Loucy (cell line): ENCODE data around the gene SLC9A1.
A peak's percentile ranks its signal among the peaks of the same experiment; 100 is the strongest.

Experiments
- H2AFZ ChIP-seq: fragments of 200-600 bp; sonication (generic); 2 replicates; pipeline ENCODE4 v1.6.0; 2016; ENCODE audit warnings: antibody characterized with exemption, mild to moderate bottlenecking, low read length, moderate library complexity
- H3F3A ChIP-seq: fragments of 200-600 bp; 2 replicates; pipeline ENCODE4 v1.6.0; 2016; ENCODE audit warnings: antibody characterized with exemption, low read depth, mild to moderate bottlenecking
- H3K27me3 ChIP-seq: fragments of 200-600 bp; sonication (generic); 2 replicates; pipeline ENCODE4 v1.6.1; 2014; ENCODE audit warnings: low read length, mild to moderate bottlenecking; ENCODE audit not compliant: insufficient read depth, poor library complexity, severe bottlenecking
- H3K36me3 ChIP-seq: fragments of 200-600 bp; sonication (generic); 2 replicates; pipeline ENCODE4 v1.6.1; 2016; ENCODE audit warnings: low read length; ENCODE audit not compliant: insufficient read depth
- H3K4me1 ChIP-seq: fragments of 200-600 bp; sonication (generic); 2 replicates; pipeline ENCODE4 v1.5.1; 2014; ENCODE audit warnings: low read length, mild to moderate bottlenecking; ENCODE audit not compliant: insufficient read depth, poor library complexity, severe bottlenecking
- H3K4me2 ChIP-seq: fragments of 200-600 bp; sonication (generic); 2 replicates; pipeline ENCODE4 v1.6.0; 2014; ENCODE audit warnings: antibody characterized with exemption, low read length, low read depth, mild to moderate bottlenecking; ENCODE audit not compliant: poor library complexity, severe bottlenecking
- H3K4me3 ChIP-seq: fragments of 200-600 bp; sonication (generic); 2 replicates; pipeline ENCODE4 v1.5.1; 2014; ENCODE audit warnings: low read length, mild to moderate bottlenecking, mixed read lengths; ENCODE audit not compliant: poor library complexity, severe bottlenecking
- H3K79me2 ChIP-seq: fragments of 200-600 bp; sonication (generic); 2 replicates; pipeline ENCODE4 v1.6.1; 2014; ENCODE audit warnings: low read length; ENCODE audit not compliant: insufficient read depth
- H3K9ac ChIP-seq: fragments of 200-600 bp; sonication (generic); 2 replicates; pipeline ENCODE4 v1.6.0; 2014; ENCODE audit warnings: mild to moderate bottlenecking, low read depth, low read length, moderate library complexity; ENCODE audit not compliant: poor library complexity, severe bottlenecking
- H3K9me2 ChIP-seq: fragments of 200-600 bp; sonication (generic); replicated peaks from 2 replicates; pipeline ENCODE4 v1.6.1; 2016; ENCODE audit warnings: low read depth, low read length, mixed read lengths
- H3K9me3 ChIP-seq: fragments of 200-600 bp; sonication (generic); 2 replicates; pipeline ENCODE4 v1.6.1; 2014; ENCODE audit warnings: mild to moderate bottlenecking, antibody characterized with exemption, low read length, low read depth; ENCODE audit not compliant: insufficient read depth
- H4K20me1 ChIP-seq: fragments of 200-600 bp; sonication (generic); 2 replicates; pipeline ENCODE4 v1.6.0; 2014; ENCODE audit warnings: antibody characterized with exemption, low read length, mild to moderate bottlenecking; ENCODE audit not compliant: insufficient read depth, poor library complexity, severe bottlenecking
- EZH2phosphoT487 ChIP-seq: fragments of 200-600 bp; IDR thresholded peaks from 2 replicates; pipeline ENCODE4 v1.6.1; 2018; ENCODE audit warnings: antibody characterized with exemption, mild to moderate bottlenecking, moderate library complexity, borderline replicate concordance
- TF ChIP-seq, protein P1 (sequence below): fragments of 200-600 bp; sonication (generic); conservative IDR thresholded peaks from 2 replicates; pipeline ENCODE4 v1.5.1; 2014; ENCODE audit warnings: mild to moderate bottlenecking, antibody characterized with exemption, low read length

Gene SLC9A1

DNA sequence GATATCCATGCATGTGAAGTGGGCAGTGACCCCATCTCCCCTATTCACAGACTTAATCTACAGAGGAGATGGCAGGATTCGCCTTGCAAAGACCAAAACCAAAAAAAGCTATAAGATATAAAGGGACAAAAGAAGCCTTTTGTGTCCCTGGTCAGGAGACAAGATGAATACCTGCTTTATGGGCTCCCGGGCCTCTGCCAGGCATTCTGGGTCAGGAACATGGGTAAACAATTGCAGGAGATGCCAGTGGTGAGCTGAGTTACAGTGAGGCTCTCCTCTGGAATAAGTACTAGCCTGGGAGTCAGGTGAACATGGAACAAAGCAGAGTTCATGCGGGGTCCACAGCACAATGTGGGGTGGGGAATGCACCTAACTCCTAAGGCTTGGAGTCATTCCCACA is 4.7 kb downstream of the SLC9A1 start:
- TF ChIP-seq, protein P1, sequence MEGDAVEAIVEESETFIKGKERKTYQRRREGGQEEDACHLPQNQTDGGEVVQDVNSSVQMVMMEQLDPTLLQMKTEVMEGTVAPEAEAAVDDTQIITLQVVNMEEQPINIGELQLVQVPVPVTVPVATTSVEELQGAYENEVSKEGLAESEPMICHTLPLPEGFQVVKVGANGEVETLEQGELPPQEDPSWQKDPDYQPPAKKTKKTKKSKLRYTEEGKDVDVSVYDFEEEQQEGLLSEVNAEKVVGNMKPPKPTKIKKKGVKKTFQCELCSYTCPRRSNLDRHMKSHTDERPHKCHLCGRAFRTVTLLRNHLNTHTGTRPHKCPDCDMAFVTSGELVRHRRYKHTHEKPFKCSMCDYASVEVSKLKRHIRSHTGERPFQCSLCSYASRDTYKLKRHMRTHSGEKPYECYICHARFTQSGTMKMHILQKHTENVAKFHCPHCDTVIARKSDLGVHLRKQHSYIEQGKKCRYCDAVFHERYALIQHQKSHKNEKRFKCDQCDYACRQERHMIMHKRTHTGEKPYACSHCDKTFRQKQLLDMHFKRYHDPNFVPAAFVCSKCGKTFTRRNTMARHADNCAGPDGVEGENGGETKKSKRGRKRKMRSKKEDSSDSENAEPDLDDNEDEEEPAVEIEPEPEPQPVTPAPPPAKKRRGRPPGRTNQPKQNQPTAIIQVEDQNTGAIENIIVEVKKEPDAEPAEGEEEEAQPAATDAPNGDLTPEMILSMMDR: no peak
- no peak for TF ChIP-seq EZH2phosphoT487
- Histone ChIP-seq H3K79me2 (peaks cover 88% of the 10 kb centered on the region), H3K4me3 (peak overlapping the region; percentile 55), H3K27me3 (no peaks in the 10 kb centered on the region), H3K9me3 (no peaks in the 10 kb centered on the region), H3K4me1 (peaks cover 75% of the 10 kb centered on the region), H3K9ac (peak overlapping the region; percentile 58), H2AFZ (no peak overlapping the region), H3K36me3 (no peaks in the 10 kb centered on the region), H4K20me1 (peaks cover 29% of the 10 kb centered on the region), H3F3A (no peaks in the 10 kb centered on the region), H3K4me2 (peak overlapping the region; percentile 99), H3K9me2 (no peaks in the 10 kb centered on the region)

DNA sequence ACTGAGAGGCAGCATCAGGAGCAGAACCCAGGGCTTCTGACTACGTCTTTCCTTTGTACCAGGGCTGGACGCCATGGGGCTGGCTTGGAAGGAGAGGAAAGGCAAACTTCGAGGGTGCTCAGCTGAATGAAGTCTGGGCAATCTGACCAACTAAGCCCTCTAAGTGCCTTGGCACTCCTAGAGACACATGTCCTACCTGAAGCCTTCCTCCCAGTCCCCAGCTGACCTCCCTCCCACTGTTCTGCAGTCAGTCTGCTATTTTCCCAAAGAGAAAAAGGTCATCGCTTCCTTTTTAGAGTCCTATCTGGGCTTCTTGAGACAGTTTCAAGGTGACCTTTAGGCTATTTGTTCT is 5.2 kb downstream of the SLC9A1 start:
- H3K27me3 ChIP-seq: no peaks in the 10 kb centered on the region
- H3K9ac ChIP-seq: peak overlapping the region; percentile 58
- TF ChIP-seq, protein P1: no peak
- no peak for TF ChIP-seq EZH2phosphoT487
- no peaks in the 10 kb centered on the region for H3K9me2 ChIP-seq
- no peak overlapping the region for H2AFZ ChIP-seq
- peak overlapping the region; percentile 55 for H3K4me3 ChIP-seq
- no peaks in the 10 kb centered on the region for H3K9me3 ChIP-seq
- H3F3A ChIP-seq: no peaks in the 10 kb centered on the region
- H3K79me2 ChIP-seq: peaks cover 91% of the 10 kb centered on the region
- peak overlapping the region; percentile 99 for H3K4me2 ChIP-seq
- H4K20me1 ChIP-seq: peaks cover 29% of the 10 kb centered on the region
- peaks cover 76% of the 10 kb centered on the region for H3K4me1 ChIP-seq
- no peaks in the 10 kb centered on the region for H3K36me3 ChIP-seq

DNA sequence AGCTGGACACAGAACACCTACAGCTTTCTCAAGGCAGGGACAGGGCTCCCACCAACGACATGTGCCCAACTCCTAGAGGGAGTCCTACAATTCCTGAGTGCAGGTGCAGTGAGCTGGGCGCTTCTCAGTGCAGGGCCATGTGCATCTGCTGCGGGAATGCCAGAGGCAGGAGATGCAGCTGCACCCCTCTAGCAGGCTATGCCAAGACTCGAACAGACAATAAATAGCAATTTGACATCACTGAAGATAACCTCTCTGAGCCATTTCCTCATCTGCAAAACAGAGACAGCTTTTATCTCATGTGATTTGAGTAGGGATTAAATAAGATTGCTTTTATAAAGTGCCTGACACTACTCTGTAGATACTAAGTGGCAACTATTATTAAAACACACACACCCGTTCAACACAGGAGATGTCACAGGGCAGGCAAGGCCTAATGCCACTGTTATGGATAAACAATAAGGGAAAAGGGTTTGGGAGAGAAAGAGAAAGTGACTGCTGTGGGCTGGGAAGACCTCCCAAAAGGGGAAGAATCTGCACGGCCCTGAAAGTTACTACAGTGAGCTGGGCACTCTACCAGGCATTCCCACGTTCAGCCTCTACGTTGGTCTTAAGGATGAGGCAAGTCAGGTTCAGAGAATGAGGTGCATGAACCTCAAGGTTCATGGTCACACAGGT is 5.7 kb downstream of the SLC9A1 start:
- Histone ChIP-seq H2AFZ (no peak overlapping the region), H3K9me2 (no peaks in the 10 kb centered on the region), H4K20me1 (peaks cover 29% of the 10 kb centered on the region), H3K36me3 (no peaks in the 10 kb centered on the region), H3K9ac (peak overlapping the region; percentile 58), H3F3A (no peaks in the 10 kb centered on the region), H3K4me2 (peak overlapping the region; percentile 99), H3K4me1 (peaks cover 72% of the 10 kb centered on the region), H3K27me3 (no peaks in the 10 kb centered on the region), H3K4me3 (peak overlapping the region; percentile 55), H3K79me2 (peaks cover 91% of the 10 kb centered on the region), H3K9me3 (no peaks in the 10 kb centered on the region)
- no peak for TF ChIP-seq EZH2phosphoT487
- TF ChIP-seq, protein P1: no peak
